Gastroesophageal sphincter (tissue), 3 donors: ENCODE data around the gene LBHD2.

ENCODE experiments used
- CTCF ChIP-seq, 4 experiments: fragments of 200-600 bp in 2 of 4; fragments of 450-650 bp in 2 of 4; sonication (generic) in 1 of 4; IDR thresholded peaks; one replicate each; pipeline ENCODE4 v1.5.1; 2017 to 2019; ENCODE audit warnings: antibody characterized with exemption in 4 of 4, mild to moderate bottlenecking in 2 of 4, moderate library complexity in 2 of 4
- EP300 ChIP-seq: sonication (generic); formaldehyde crosslinking; IDR thresholded peaks from one replicate; pipeline ENCODE4 v1.6.1; 2017; ENCODE audit warnings: antibody characterized with exemption, mild to moderate bottlenecking
- POLR2A ChIP-seq, 2 donors: fragments of 450-650 bp; IDR thresholded peaks; one replicate each; pipeline ENCODE4 v1.6.1; 2017; ENCODE audit warnings: antibody characterized with exemption in 2 of 2, mild to moderate bottlenecking in 2 of 2, moderate library complexity in 1 of 2
- POLR2AphosphoS5 ChIP-seq: sonication (generic); formaldehyde crosslinking; IDR thresholded peaks from one replicate; pipeline ENCODE4 v1.6.1; 2017; ENCODE audit warnings: antibody characterized with exemption

GRCh38 chr14:103112400-103113243 is 28.6 kb downstream of the LBHD2 start:
- TF ChIP-seq CTCF (IDR thresholded peaks at IDR 0.05): no peak
- no peak for TF ChIP-seq EP300
- TF ChIP-seq POLR2A (IDR thresholded peaks at IDR 0.05): no peak
- no peak for TF ChIP-seq POLR2AphosphoS5
